HCT116 (cell line): ENCODE results near the gene KAT14. TPM values are rescaled to one million over a fixed set of nuclear protein-coding genes. Genes with fewer than 3 reads are reported as not detected.

Source experiments
- ATAC-seq: fragments of 200-7000 bp; cut with Tn5 transposase; 2 replicates; pipeline ENCODE4 v1.9.1; 2020; ENCODE audit warnings: mild to moderate bottlenecking, moderate library complexity
- BruUV-seq: library from RNA; stranded (reverse); fragments of 400-500 nt; replicated peaks from 2 replicates; lab custom pipeline; 2021; lab: Mats Ljungman, UMichigan
- CTCF ChIA-PET: fragments of 300-600 bp; sonication (Branson Sonifier 250); formaldehyde crosslinking; loops from one replicate; lab custom pipeline; 2021; ENCODE audit warnings: antibody characterized with exemption; lab: Charles Lee
- POLR2A ChIA-PET: fragments of 300-600, 350-600 bp; sonication (Branson Sonifier 250); formaldehyde crosslinking; loops from one replicate; lab custom pipeline; 2021; ENCODE audit warnings: antibody characterized with exemption; lab: Charles Lee
- RAD21 ChIA-PET, 2 experiments: fragments of 300-600 bp; sonication (Branson Sonifier 250); formaldehyde crosslinking; loops; one replicate each; lab custom pipeline; 2023; ENCODE audit warnings: low total read pairs in 2 of 2; ENCODE audit not compliant: uncharacterized antibody in 2 of 2, unreplicated experiment in 2 of 2, low non-redundant PET in 1 of 2; lab: Charles Lee
- DNase-seq: peaks from one replicate; pipeline ENCODE4 v3.0.0-alpha.2; 2010; ENCODE audit warnings: low read depth, low spot score
- H2AFZ ChIP-seq: fragments of 200-600 bp; shearing (Covaris generic), sonication (generic); 2 replicates; pipeline ENCODE4 v1.6.1; 2017; ENCODE audit warnings: low read depth, mixed run types, mixed read lengths, antibody characterized with exemption, low read length; ENCODE audit not compliant: poor library complexity, severe bottlenecking
- H3K27ac ChIP-seq: 2 replicates; pipeline ENCODE4 v1.5.1; 2012; ENCODE audit warnings: low read depth, low read length
- H3K27me3 ChIP-seq: fragments of 200-600 bp; sonication (generic); 2 replicates; pipeline ENCODE4 v1.6.1; 2016; ENCODE audit warnings: mixed run types, low read length, mixed read lengths; ENCODE audit not compliant: insufficient read depth
- H3K36me3 ChIP-seq, 2 experiments: fragments of 200-500 bp in 1 of 2; fragments of 200-600 bp in 1 of 2; sonication (Bioruptor generic) in 1 of 2; sonication (generic) in 1 of 2; 2 replicates each; pipeline versions ENCODE4 v1.5.1 to v1.6.1; 2014 to 2016; ENCODE audit warnings: low read length in 2 of 2, inconsistent platforms in 1 of 2, mixed read lengths in 1 of 2, mixed run types in 1 of 2; ENCODE audit not compliant: insufficient read depth in 2 of 2, control insufficient read depth in 1 of 2
- H3K4me1 ChIP-seq, 2 experiments: fragments of 200-600 bp in 1 of 2; sonication (generic) in 1 of 2; 2 replicates each; pipeline versions ENCODE4 v1.5.1 to v1.6.1; 2012 to 2017; ENCODE audit warnings: low read length in 2 of 2, inconsistent platforms in 1 of 2, mild to moderate bottlenecking in 1 of 2, mixed read lengths in 1 of 2, mixed run types in 1 of 2, moderate library complexity in 1 of 2; ENCODE audit not compliant: insufficient read depth in 2 of 2, control insufficient read depth in 1 of 2
- H3K4me2 ChIP-seq: fragments of 200-600 bp; sonication (generic); 2 replicates; pipeline ENCODE4 v1.6.1; 2017; ENCODE audit warnings: mixed run types, low read length, mixed read lengths
- H3K4me3 ChIP-seq, 2 experiments: fragments of 200-600 bp in 1 of 2; sonication (generic) in 1 of 2; replicated peaks in 1 of 2; 2 replicates each; pipeline ENCODE4 v1.5.1; 2011 to 2016; ENCODE audit warnings: low read length in 2 of 2, control low read depth in 1 of 2, low read depth in 1 of 2, mild to moderate bottlenecking in 1 of 2, mixed read lengths in 1 of 2, mixed run types in 1 of 2
- H3K79me2 ChIP-seq: fragments of 200-600 bp; sonication (generic); 2 replicates; pipeline ENCODE4 v1.6.1; 2017; ENCODE audit warnings: mild to moderate bottlenecking, mixed run types, low read length, moderate library complexity, mixed read lengths; ENCODE audit not compliant: insufficient read depth
- H3K9ac ChIP-seq: fragments of 200-600 bp; sonication (generic); 2 replicates; pipeline ENCODE4 v1.6.1; 2016; ENCODE audit warnings: low read length, mixed read lengths
- H3K9me2 ChIP-seq: fragments of 200-600 bp; sonication (generic), shearing (Covaris generic); 2 replicates; pipeline ENCODE4 v1.6.1; 2017; ENCODE audit warnings: mixed run types, mild to moderate bottlenecking, moderate library complexity; ENCODE audit not compliant: insufficient read depth
- H3K9me3 ChIP-seq, 2 experiments: fragments of 200-500 bp in 1 of 2; fragments of 200-600 bp in 1 of 2; sonication (Bioruptor generic) in 1 of 2; sonication (generic) in 1 of 2; 2 replicates each; pipeline ENCODE4 v1.6.1; 2014 to 2017; ENCODE audit warnings: low read length in 2 of 2, mixed read lengths in 2 of 2, inconsistent platforms in 1 of 2, low read depth in 1 of 2, mild to moderate bottlenecking in 1 of 2, mixed run types in 1 of 2, moderate library complexity in 1 of 2; ENCODE audit not compliant: control insufficient read depth in 1 of 2, insufficient read depth in 1 of 2
- H4K20me1 ChIP-seq: fragments of 200-600 bp; sonication (generic), shearing (Covaris generic); 2 replicates; pipeline ENCODE4 v1.6.1; 2017; ENCODE audit warnings: mixed run types, mild to moderate bottlenecking, moderate library complexity; ENCODE audit not compliant: insufficient read depth
- ATF3 ChIP-seq: IDR thresholded peaks from 2 replicates; pipeline ENCODE4 v1.6.1; 2012
- EGR1 ChIP-seq: IDR thresholded peaks from 2 replicates; pipeline ENCODE4 v1.6.1; 2012; ENCODE audit warnings: low read depth
- EZH2 ChIP-seq: fragments of 200-600 bp; sonication (generic); IDR thresholded peaks from 2 replicates; pipeline ENCODE4 v1.6.1; 2017; ENCODE audit warnings: antibody characterized with exemption, mixed run types
- EZH2phosphoT487 ChIP-seq: fragments of 200-600 bp; IDR thresholded peaks from 2 replicates; pipeline ENCODE4 v1.6.1; 2018; ENCODE audit warnings: antibody characterized with exemption, borderline replicate concordance
- MAX ChIP-seq: IDR thresholded peaks from 2 replicates; pipeline ENCODE4 v1.6.1; 2012
- POLR2A ChIP-seq: IDR thresholded peaks from 2 replicates; pipeline ENCODE4 v1.7.0; 2011; ENCODE audit warnings: borderline replicate concordance; ENCODE audit not compliant: insufficient read depth, insufficient read length; ENCODE audit errors: extremely low read depth
- POLR2AphosphoS5 ChIP-seq: IDR thresholded peaks from 2 replicates; pipeline ENCODE4 v1.6.1; 2011; ENCODE audit warnings: mild to moderate bottlenecking, low read depth, low read length, moderate library complexity
- RAD21 ChIP-seq: IDR thresholded peaks from 2 replicates; pipeline ENCODE4 v1.6.1; 2012; ENCODE audit warnings: low read depth, mild to moderate bottlenecking
- SIN3A ChIP-seq: IDR thresholded peaks from 2 replicates; pipeline ENCODE4 v1.6.1; 2012; ENCODE audit warnings: low read depth
- SP1 ChIP-seq: IDR thresholded peaks from 2 replicates; pipeline ENCODE4 v1.6.1; 2012; ENCODE audit warnings: low read depth
- SRF ChIP-seq: IDR thresholded peaks from 2 replicates; pipeline ENCODE4 v1.6.1; 2012; ENCODE audit warnings: low read depth
- TCF7L2 ChIP-seq: IDR thresholded peaks from 2 replicates; pipeline ENCODE4 v1.7.0; 2011; ENCODE audit warnings: borderline replicate concordance, inconsistent platforms; ENCODE audit not compliant: insufficient read depth, insufficient read length; ENCODE audit errors: extremely low read depth
- YY1 ChIP-seq: IDR thresholded peaks from 2 replicates; pipeline ENCODE4 v1.6.1; 2011; ENCODE audit warnings: low read length, low read depth, moderate library complexity, mild to moderate bottlenecking; ENCODE audit not compliant: insufficient replicate concordance; ENCODE audit errors: extremely low read depth
- ZBTB33 ChIP-seq: IDR thresholded peaks from 2 replicates; pipeline ENCODE4 v1.6.1; 2011; ENCODE audit warnings: mild to moderate bottlenecking, low read length, moderate library complexity; ENCODE audit not compliant: insufficient replicate concordance; ENCODE audit errors: extremely low read depth
- ZFX ChIP-seq: fragments of 450-650 bp; IDR thresholded peaks from 2 replicates; pipeline ENCODE4 v1.6.1; 2017
- ZNF274 ChIP-seq: fragments of 200-500 bp; sonication (Bioruptor generic); IDR thresholded peaks from 2 replicates; pipeline ENCODE4 v1.6.1; 2014; ENCODE audit warnings: mild to moderate bottlenecking, low read depth, low read length, inconsistent platforms
- intact Hi-C: fragments of 100-400 bp; cut with micrococcal nuclease; formaldehyde crosslinking; loops from 2 replicates; pipeline ENCODE4 v1.10.0; 2022
- total RNA-seq: library from RNA; stranded (reverse); gene quantifications from one replicate; pipeline ENCODE4 v1.2.1, GENCODE V29; 2021; ENCODE audit not compliant: unreplicated experiment
- TF ChIP-seq, protein P1 (sequence below): IDR thresholded peaks from 2 replicates; pipeline ENCODE4 v1.6.1; 2012; ENCODE audit warnings: low read depth
- TF ChIP-seq, protein P2 (sequence below), 3 experiments: fragments of 200-600 bp in 1 of 3; sonication (generic) in 1 of 3; IDR thresholded peaks in 2 of 3; conservative IDR thresholded peaks in 1 of 3; 2 replicates each; pipeline ENCODE4 v1.5.1; 2012 to 2017; ENCODE audit warnings: low read depth in 2 of 3, low read length in 2 of 3, antibody characterized with exemption in 1 of 3, borderline replicate concordance in 1 of 3, control low read depth in 1 of 3, mild to moderate bottlenecking in 1 of 3, mixed read lengths in 1 of 3, mixed run types in 1 of 3, moderate library complexity in 1 of 3; ENCODE audit not compliant: insufficient read depth in 1 of 3

KAT14 gene
- total RNA-seq, 1 experiment from 2014 or later = 11.4 TPM

DNA sequence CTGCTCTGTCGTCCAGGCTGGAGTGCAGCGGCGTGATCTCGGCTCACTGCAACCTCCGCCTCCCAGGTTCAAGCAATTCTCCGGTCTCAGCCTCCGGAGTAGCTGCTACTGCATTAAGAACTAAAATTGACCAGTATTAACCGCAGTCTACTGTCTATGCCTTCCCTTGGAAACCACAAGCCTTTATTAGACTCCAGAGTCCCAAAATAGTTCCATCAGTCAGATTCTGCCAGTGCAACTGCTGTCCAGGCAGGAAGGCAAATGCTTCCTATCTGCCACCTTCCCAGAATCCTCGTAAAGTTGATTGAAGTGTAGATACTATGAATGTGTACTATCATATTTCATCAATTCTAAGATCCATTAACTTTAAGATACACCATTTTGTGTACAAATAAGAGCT, 16.7 kb downstream of the KAT14 start:
- DNase-seq (no peak), ATAC-seq (no peak)
- Histone ChIP-seq H3K27me3 (no peaks in the 10 kb centered on the region), H3K9me2 (no peaks in the 10 kb centered on the region), H4K20me1 (no peaks in the 10 kb centered on the region), H3K4me1 (no peaks in the 10 kb centered on the region), H2AFZ (no peak overlapping the region), H3K79me2 (no peaks in the 10 kb centered on the region), H3K9ac (no peak overlapping the region), H3K36me3 (no peaks in the 10 kb centered on the region), H3K27ac (no peak overlapping the region), H3K4me3 (no peak overlapping the region), H3K9me3 (no peaks in the 10 kb centered on the region), H3K4me2 (no peak overlapping the region)
- no peak for TF ChIP-seq ATF3
- no peak for TF ChIP-seq MAX
- TF ChIP-seq TCF7L2 = no peak
- no peak for TF ChIP-seq YY1
- no peak for TF ChIP-seq RAD21
- no peak for TF ChIP-seq EZH2
- TF ChIP-seq, protein P1, sequence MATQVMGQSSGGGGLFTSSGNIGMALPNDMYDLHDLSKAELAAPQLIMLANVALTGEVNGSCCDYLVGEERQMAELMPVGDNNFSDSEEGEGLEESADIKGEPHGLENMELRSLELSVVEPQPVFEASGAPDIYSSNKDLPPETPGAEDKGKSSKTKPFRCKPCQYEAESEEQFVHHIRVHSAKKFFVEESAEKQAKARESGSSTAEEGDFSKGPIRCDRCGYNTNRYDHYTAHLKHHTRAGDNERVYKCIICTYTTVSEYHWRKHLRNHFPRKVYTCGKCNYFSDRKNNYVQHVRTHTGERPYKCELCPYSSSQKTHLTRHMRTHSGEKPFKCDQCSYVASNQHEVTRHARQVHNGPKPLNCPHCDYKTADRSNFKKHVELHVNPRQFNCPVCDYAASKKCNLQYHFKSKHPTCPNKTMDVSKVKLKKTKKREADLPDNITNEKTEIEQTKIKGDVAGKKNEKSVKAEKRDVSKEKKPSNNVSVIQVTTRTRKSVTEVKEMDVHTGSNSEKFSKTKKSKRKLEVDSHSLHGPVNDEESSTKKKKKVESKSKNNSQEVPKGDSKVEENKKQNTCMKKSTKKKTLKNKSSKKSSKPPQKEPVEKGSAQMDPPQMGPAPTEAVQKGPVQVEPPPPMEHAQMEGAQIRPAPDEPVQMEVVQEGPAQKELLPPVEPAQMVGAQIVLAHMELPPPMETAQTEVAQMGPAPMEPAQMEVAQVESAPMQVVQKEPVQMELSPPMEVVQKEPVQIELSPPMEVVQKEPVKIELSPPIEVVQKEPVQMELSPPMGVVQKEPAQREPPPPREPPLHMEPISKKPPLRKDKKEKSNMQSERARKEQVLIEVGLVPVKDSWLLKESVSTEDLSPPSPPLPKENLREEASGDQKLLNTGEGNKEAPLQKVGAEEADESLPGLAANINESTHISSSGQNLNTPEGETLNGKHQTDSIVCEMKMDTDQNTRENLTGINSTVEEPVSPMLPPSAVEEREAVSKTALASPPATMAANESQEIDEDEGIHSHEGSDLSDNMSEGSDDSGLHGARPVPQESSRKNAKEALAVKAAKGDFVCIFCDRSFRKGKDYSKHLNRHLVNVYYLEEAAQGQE = no peak
- TF ChIP-seq, protein P2, sequence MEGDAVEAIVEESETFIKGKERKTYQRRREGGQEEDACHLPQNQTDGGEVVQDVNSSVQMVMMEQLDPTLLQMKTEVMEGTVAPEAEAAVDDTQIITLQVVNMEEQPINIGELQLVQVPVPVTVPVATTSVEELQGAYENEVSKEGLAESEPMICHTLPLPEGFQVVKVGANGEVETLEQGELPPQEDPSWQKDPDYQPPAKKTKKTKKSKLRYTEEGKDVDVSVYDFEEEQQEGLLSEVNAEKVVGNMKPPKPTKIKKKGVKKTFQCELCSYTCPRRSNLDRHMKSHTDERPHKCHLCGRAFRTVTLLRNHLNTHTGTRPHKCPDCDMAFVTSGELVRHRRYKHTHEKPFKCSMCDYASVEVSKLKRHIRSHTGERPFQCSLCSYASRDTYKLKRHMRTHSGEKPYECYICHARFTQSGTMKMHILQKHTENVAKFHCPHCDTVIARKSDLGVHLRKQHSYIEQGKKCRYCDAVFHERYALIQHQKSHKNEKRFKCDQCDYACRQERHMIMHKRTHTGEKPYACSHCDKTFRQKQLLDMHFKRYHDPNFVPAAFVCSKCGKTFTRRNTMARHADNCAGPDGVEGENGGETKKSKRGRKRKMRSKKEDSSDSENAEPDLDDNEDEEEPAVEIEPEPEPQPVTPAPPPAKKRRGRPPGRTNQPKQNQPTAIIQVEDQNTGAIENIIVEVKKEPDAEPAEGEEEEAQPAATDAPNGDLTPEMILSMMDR (IDR thresholded peaks at IDR 0.05 in 2 of 3, conservative IDR thresholded peaks at IDR 0.05 in 1 of 3; ENCODE audit: borderline replicate concordance in 1 of 3, insufficient read depth in 1 of 3, low read depth in 2 of 3, low read length in 2 of 3) = no peak
- no peak for TF ChIP-seq POLR2A
- TF ChIP-seq ZBTB33 = no peak
- TF ChIP-seq EZH2phosphoT487 = no peak
- no peak for TF ChIP-seq ZNF274
- TF ChIP-seq EGR1 = no peak
- no peak for TF ChIP-seq SP1
- no peak for TF ChIP-seq ZFX
- no peak for TF ChIP-seq SIN3A
- no peak for TF ChIP-seq POLR2AphosphoS5
- no peak for TF ChIP-seq SRF
- no TSS peak for BruUV-seq
- ChIA-PET POLR2A (no interaction called here), RAD21 (no interaction called here), CTCF (no interaction called here)
- intact Hi-C loops = no loop called here
